Activated CD8-positive, alpha-beta memory T cell treated with anti-CD3 and anti-CD28 coated beads for 24 hours (primary cell): ENCODE results near the gene C16orf96.

ENCODE experiments used
- DNase-seq: peaks from one replicate; pipeline ENCODE4 v3.0.0-alpha.2; 2020

Gene C16orf96

DNA sequence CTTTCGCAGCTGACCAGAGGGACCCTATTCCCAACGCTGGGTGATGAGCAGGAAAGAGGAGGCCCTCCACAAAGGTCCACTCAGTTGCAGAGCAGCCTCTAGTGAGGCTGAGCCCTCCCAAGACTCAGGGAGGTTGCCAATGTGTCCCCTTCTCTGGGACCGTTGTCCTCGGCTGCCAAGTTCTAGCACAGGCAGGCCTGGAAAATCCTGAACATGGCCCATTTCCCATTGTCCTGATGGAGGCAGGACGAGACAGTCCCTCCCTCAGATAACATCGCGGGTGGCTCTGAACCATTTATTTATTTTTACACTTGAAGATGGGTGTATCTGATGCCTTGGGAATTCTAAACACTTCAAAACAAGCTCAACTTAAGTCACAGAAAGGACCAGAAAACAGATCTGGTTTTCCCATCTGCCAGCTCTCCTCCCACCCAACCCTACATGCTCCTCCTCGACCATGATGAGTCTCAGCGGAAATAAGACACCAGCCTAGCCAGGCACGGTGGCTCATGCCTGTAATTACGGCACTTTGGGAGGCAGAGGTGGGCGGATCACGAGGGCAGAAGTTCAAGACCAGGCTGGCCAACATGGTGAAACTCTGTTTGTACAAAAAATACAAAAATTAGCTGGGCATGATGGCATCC lies 30.4 kb upstream of the C16orf96 start:
- DNase-seq: no peak

- DNase-seq: peak; percentile 70
Measured at GRCh38 chr16:4529085-4530060, 26.8 kb upstream of the C16orf96 start.

DNA sequence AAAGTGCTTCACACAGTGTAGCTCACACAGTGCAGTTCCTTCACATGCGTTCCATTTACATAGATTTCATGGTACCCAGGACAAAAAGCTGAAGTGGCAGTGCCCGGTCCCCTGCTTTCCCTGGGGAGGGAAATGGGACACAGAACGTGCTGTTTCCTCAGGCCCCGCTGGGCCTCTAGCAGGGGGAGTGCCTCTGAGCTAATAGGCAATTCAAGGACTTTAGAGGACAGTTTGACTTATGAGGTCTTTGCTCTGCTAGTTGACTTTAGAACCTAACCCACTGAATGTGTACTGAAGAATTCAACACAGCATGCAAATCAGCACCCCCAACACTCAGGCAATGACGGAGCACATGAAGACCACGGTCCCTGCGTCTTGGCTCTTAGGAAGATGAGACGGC lies 24.3 kb upstream of the C16orf96 start:
- DNase-seq: no peak

DNA sequence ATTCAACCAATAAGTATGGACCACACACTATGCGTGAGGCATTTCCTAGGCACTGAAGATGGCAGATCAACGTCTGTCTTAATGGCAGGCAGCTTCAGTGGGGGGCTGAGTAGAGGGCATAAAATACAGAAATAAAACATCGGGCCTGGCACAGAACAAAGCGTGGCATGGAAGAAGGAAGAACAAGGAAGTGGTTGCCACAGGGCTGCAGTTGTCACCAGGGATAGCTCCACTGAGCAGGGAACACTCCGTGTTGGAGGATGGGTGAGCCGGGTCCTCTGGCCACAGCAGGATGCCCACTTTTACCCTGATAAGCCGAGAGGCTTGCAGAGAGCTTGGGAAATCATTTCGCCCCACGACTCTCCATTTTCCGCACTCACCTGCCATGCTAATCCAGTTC lies 23.9 kb upstream of the C16orf96 start:
- no peak for DNase-seq

DNA sequence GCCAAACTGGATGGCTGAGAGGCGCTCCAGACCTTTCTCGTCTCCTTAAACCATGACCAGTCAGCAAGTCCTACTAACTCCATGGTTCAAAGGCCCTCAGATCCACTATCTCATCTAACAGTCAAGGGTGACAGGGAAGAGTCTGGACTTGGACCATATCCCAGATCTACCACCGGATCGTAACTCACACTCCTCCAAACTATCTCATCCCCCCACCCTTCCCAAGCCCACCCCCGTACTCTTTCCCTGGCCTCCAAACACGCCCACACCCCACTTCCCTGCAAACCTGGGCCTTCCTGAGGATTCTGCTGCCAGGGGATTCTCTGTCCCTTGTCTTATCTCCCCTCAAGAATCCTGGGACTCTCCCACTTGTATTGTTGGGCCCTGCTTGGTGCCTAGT lies 22.6 kb upstream of the C16orf96 start:
- DNase-seq: no peak

GRCh38 chr16:4534151-4534790 lies 21.9 kb upstream of the C16orf96 start:
- DNase-seq: no peak

GRCh38 chr16:4535627-4536108 lies 20.5 kb upstream of the C16orf96 start:
- peak; percentile 77 for DNase-seq

GRCh38 chr16:4536391-4537106 lies 19.6 kb upstream of the C16orf96 start:
- no peak for DNase-seq

- DNase-seq: no peak
Measured at GRCh38 chr16:4537376-4538343, 18.5 kb upstream of the C16orf96 start.

DNA sequence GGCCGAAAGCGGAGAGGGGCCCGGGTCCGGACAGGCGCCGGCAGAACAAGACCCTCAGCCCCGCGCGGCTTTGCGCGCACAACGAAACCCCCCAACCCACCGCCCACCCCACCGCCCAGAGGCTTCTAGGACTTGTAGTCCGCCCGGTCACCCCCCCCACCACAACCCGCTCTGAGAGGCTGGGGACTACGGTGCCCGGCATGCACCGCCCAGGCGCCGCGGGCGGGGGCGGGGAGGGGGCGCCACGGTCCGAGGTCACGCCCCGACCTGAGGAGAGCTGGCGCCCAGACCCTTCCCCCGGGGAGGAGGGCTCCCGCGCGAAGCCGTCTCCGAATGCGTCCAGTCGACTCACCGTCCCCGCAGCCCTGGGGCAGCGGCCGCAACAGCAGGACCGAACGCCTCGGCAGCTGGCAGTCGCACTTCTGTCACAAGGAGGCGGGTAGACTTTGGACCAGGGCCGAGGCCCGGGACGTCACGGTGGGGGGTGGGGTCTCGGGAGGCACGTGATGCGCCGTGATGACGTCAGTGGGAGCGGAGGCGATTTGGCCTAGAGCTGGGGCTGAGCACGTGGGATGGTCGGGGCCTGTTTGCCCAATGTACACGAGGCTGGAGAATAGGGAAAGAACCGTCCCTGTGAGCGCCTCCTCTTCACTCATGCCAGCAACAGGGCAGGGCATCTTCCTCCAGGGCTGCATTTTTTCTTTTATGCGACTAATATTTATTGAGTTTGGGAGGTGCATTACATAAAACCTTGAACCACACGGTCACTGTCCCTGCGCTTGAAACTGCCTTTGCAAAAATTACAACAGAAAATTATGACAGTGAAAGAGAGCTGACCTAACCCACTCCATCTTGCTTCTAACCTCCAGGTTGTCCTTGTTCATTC lies 17.5 kb upstream of the C16orf96 start, which contains the start of gene CDIP1:
TSS of gene CDIP1 (minus strand) at position 424 of the 886 bp plus-strand sequence. CDS start 24,643 bp downstream, outside the sequence.
- peak; percentile 100 for DNase-seq

DNA sequence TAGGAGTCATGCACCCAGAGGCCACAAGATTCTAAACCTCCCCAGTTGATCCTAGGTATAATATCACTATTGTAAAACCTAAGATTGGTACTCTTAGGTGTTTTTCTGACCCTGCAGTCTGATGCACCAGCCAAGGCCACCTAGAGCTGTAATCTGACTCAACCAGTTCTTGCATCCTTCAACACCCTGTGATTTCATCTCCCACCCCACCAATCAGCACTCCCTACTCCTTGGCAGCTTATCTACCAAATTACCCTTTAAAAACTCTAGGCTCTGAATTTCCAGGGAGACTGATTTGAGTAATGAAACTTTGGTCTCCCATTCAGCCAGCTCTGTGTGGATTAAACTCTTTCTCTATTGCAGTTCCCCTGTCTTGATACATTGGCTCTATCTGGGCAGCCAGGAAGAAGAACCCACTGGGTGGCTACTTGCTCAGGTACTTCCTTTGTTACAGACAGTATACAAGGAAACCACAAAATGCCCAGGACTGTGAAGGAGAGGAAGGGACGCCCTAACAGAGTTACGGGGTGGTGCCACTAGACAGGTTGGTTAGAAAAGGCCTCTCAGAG lies 16.3 kb upstream of the C16orf96 start:
- no peak for DNase-seq

DNA sequence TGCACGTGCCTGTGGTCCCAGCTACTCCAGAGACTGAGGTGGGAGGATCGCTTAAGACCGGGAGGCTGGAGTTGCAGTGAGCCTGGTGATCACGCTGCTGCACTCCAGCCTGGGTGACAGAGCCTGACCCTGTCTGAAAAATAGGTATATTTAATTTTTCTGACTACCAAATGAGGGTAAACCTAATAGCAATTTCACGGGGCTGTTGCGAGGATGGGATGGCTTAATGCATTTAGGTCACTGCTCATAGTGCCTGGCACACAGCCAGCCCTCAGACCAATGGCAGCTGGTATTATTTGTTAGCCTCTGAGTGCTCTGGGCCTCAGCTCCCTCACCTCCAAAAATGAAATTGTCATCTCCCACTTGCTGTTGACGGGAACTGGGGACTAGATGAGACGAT lies 11.7 kb upstream of the C16orf96 start:
- no peak for DNase-seq

DNA sequence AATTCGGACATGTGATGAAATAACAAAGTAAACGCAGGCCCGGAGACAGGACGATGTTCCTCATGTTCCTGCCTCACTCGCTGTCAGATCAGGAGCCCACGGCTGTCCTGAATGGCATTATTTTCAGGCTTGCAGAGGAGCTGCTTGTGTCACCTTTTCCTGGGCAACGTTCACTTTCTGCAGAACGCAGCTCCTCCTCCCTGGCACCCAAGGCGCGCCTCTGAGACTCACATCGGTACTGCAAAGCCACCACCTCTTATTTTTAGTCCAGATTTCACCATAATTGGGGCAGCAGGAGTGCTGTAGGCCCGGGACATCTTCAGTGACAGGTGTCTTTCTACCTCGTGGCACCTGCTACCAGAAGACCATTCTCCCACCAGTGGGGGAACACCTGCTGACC lies 8.0 kb upstream of the C16orf96 start:
- DNase-seq: no peak

GRCh38 chr16:4550591-4550990 lies 5.5 kb upstream of the C16orf96 start:
- no peak for DNase-seq

DNA sequence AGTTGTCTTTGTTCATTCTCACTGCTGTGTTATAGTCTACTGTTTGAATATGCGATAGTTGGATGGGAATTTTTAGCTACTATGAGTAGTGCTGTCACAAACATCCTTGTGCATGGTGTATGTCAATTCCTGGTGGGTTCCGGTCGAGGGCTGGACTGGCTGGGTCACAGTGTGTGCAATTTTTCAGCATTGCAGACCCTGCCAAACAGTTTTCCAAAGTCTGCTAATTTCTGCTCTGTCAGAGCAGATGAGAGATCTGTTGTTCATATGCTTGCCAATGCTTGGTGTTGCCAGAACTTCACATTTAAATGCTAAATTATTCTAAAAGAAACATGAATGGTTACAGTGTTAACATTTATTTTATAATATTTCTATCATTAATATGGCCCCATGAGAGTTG lies 3.6 kb upstream of the C16orf96 start:
- DNase-seq: no peak

DNA sequence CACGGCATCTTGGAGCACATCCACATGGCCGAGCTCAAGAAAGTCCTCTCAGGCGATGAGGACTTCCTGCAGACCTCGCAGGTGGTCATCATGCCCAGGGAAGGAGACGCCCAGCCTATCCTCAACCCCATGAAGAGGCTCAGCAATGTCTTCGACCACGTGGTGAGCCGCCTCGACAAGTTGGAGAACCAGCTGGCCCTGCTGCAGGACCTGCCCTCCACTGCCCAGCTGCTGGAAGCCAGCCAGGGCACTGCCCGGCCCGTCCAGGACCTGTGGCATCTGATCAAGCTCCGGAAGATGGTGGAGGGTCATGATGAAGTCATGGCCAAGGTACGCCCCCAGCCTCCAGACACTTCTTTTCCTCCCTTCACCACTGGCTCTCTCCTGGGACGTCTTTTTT lies 440 bp downstream of the C16orf96 start:
- DNase-seq: no peak

DNA sequence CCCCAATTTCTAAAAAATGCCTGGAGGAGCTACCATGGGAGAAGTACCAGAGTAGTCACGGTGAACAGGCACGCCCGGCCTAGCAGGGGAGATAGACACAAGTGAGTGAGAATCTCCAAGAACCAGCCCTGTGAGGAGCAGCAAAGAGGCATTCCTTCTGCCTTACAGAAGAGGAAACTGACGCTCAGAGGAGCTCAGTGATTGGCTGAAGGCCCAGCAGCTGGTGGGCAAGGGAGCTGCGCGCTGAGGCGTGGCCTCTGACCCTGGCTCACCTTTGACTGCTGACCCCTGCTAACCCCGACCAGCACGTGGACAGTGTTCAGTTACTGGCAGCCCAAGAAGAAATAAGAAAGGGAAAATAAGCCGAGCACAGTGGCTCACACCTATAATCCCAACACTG lies 1.8 kb downstream of the C16orf96 start:
- DNase-seq: no peak

- DNase-seq: no peak
Measured at GRCh38 chr16:4561596-4561995, 5.5 kb downstream of the C16orf96 start.

GRCh38 chr16:4564661-4565267 lies 8.6 kb downstream of the C16orf96 start:
- DNase-seq: no peak

GRCh38 chr16:4566144-4566543 lies 10.0 kb downstream of the C16orf96 start:
- DNase-seq: no peak
